ENCODE data around the gene ZNF467.

The ZNF467 gene

DNA sequence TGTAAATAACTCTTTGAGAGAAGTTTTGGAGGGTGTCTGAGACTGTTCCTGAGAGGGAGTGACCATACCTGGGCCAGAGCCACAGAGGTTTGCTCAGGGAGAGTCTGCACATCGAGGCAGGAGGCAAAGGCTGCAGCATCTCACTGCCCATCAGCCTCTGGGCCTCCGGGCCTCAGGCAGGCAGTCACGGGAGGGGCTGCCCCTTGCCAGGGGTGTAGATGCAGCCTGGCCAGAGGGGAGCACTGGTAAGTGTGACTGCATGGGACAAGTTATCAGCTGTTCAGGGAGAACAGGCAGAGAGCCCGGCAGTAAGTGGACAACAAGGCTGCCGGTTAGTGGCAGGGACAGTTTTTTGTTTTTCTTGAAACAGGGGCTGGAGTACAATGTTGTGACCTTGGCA, 55.9 kb downstream of the ZNF467 start:
- no peak overlapping the region for H2AFZ ChIP-seq
- no peaks in the 10 kb centered on the region for H3K9me3 ChIP-seq (ENCODE audit: control insufficient read depth, low read length)
- H3K4me1 ChIP-seq, result peaks cover 7% of the 10 kb centered on the region
- H3K9ac ChIP-seq, result no peak overlapping the region
- no peaks in the 10 kb centered on the region for H3K36me3 ChIP-seq (ENCODE audit: control insufficient read depth, insufficient read depth, low read length)
- H3K27me3 ChIP-seq (ENCODE audit: control insufficient read depth, insufficient read depth, low read length), result no peaks in the 10 kb centered on the region
- H3K4me3 ChIP-seq (ENCODE audit: low read depth, low read length), result no peak overlapping the region
- H3K79me2 ChIP-seq, result no peaks in the 10 kb centered on the region
- no peak overlapping the region for H3K4me2 ChIP-seq (ENCODE audit: low read length)
- TF ChIP-seq, protein P1, sequence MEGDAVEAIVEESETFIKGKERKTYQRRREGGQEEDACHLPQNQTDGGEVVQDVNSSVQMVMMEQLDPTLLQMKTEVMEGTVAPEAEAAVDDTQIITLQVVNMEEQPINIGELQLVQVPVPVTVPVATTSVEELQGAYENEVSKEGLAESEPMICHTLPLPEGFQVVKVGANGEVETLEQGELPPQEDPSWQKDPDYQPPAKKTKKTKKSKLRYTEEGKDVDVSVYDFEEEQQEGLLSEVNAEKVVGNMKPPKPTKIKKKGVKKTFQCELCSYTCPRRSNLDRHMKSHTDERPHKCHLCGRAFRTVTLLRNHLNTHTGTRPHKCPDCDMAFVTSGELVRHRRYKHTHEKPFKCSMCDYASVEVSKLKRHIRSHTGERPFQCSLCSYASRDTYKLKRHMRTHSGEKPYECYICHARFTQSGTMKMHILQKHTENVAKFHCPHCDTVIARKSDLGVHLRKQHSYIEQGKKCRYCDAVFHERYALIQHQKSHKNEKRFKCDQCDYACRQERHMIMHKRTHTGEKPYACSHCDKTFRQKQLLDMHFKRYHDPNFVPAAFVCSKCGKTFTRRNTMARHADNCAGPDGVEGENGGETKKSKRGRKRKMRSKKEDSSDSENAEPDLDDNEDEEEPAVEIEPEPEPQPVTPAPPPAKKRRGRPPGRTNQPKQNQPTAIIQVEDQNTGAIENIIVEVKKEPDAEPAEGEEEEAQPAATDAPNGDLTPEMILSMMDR (IDR thresholded peaks at IDR 0.05), result no peak
- no peak overlapping the region for H3K27ac ChIP-seq

GRCh38 chr7:149716932-149717307, 56.5 kb downstream of the ZNF467 start:
- Histone ChIP-seq H3K27me3 (ENCODE audit: control insufficient read depth, insufficient read depth, low read length) (no peaks in the 10 kb centered on the region), H3K27ac (no peak overlapping the region), H3K79me2 (no peaks in the 10 kb centered on the region), H3K4me2 (ENCODE audit: low read length) (no peak overlapping the region), H3K36me3 (ENCODE audit: control insufficient read depth, insufficient read depth, low read length) (no peaks in the 10 kb centered on the region), H2AFZ (no peak overlapping the region), H3K4me1 (peaks cover 7% of the 10 kb centered on the region), H3K9me3 (ENCODE audit: control insufficient read depth, low read length) (no peaks in the 10 kb centered on the region), H3K9ac (no peak overlapping the region), H3K4me3 (ENCODE audit: low read depth, low read length) (no peak overlapping the region)
- TF ChIP-seq, protein P1 (IDR thresholded peaks at IDR 0.05), result no peak

DNA sequence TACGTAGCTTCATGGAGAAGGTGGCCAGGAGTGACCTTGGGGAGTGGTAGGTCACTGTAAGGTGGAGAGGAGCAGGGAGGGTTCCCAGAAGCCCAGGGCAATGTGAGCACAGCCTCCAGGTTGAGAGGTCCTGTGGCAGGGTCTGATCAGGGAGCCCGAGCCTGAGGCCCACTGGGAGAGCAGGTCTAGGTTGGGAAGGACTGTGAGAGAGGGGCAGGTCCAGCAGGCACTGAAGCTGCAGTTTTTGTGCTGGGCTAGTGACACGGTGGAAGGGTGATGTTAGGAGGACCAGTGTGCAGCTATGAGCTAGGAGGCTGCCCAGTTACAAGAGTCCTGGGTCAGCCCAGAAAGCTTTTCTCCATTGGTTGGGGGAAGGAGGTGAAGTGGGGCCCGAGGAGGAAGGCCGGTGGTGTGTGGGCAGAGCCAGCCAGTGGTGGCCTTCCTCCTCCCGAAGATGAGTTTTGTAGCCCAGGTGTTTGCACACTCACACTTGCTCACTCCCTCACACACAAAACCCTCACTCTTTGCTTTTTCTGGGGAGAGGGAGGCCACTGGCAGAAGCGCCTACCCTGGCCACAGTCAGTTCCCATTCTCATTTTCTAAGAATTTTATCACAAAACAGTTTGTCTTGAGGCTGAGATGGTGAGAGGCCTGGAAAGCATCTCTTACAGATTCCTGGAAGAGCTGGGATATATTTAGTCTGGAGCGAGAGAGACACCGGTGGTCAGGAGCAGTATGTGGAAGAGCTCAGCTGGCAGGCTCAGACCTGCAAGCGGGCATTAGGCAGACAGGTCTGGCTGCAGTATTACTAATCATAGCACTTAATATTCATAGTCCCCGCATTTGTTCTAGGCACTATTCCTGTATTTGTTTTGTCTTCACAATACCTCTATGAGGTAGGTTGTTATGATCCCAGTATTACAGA, 57.1 kb downstream of the ZNF467 start:
- TF ChIP-seq, protein P1 (IDR thresholded peaks at IDR 0.05), result no peak
- H3K4me3 ChIP-seq (ENCODE audit: low read depth, low read length), result no peak overlapping the region
- H3K36me3 ChIP-seq (ENCODE audit: control insufficient read depth, insufficient read depth, low read length), result no peaks in the 10 kb centered on the region
- H3K9ac ChIP-seq, result no peak overlapping the region
- H3K9me3 ChIP-seq (ENCODE audit: control insufficient read depth, low read length), result peaks cover 3% of the 10 kb centered on the region
- peak overlapping the region; percentile 60 for H3K27ac ChIP-seq
- H3K27me3 ChIP-seq (ENCODE audit: control insufficient read depth, insufficient read depth, low read length), result no peaks in the 10 kb centered on the region
- H3K4me1 ChIP-seq, result peaks cover 7% of the 10 kb centered on the region
- no peaks in the 10 kb centered on the region for H3K79me2 ChIP-seq
- peak overlapping the region; percentile 70 for H2AFZ ChIP-seq
- no peak overlapping the region for H3K4me2 ChIP-seq (ENCODE audit: low read length)

- Histone ChIP-seq H2AFZ (peak overlapping the region; percentile 70), H3K9me3 (ENCODE audit: control insufficient read depth, low read length) (peaks cover 8% of the 10 kb centered on the region), H3K4me1 (peaks cover 7% of the 10 kb centered on the region)
These were observed 57.9 kb downstream of the ZNF467 start for GRCh38 chr7:149715476-149715875.

More at GRCh38 chr7:149715476-149715875, 57.9 kb downstream of the ZNF467 start:
- Histone ChIP-seq H3K79me2 (no peaks in the 10 kb centered on the region), H3K4me2 (ENCODE audit: low read length) (peak overlapping the region; percentile 90), H3K27me3 (ENCODE audit: control insufficient read depth, insufficient read depth, low read length) (no peaks in the 10 kb centered on the region), H3K9ac (no peak overlapping the region), H3K4me3 (ENCODE audit: low read depth, low read length) (peak overlapping the region; percentile 76), H3K27ac (peak overlapping the region; percentile 60), H3K36me3 (ENCODE audit: control insufficient read depth, insufficient read depth, low read length) (no peaks in the 10 kb centered on the region)
- TF ChIP-seq, protein P1 (IDR thresholded peaks at IDR 0.05), result no peak

Measured in parathyroid adenoma (tissue), 2 donors.